HG03139 (cell line): ENCODE results near the gene PSD4.

Experiments used
- ATAC-seq: cut with Tn5 transposase; IDR thresholded peaks from one replicate; pipeline ENCODE4 v1.9.1; 2021; ENCODE audit not compliant: unreplicated experiment

PSD4 gene

DNA sequence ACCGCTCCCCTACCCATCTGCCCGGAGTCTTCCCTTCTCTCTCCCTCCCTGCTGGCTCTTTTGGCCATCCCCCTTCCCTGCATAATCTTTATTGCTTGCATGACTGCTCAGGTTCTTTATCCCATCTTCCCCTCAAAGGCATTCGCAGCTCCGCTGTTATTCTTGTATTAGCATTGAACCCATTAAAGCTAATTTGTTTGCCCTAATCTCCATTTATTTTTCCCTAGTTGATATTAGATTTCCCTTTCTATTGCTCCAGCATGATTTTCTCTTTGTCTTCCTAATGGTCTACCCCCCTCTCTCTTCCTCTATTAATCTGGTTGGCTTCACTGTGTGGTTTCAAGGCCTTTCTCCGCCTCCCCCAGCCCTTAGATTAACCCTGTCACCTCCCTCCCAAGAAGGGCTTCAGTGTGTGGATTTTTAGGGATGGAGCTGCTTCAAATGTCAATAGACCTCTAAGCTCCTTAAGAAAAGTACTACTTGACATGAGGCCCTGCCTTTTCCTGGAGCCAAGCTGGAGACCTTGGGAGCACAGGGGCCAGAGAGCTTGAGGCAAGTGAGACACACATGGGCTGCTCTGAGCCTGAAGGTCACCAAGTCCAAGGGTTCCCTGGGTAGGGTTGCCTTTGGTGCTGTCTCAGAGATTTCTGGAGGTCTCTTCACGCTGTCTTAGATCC lies 84.8 kb downstream of the PSD4 start:
- ATAC-seq: no peak
